SK-N-SH (cell line): ENCODE data around the gene RAB34. TPM values are rescaled to one million over a fixed set of nuclear protein-coding genes. Genes with fewer than 3 reads are reported as not detected.
"Not testable (repeated sequence)": the region's sequence is repeated elsewhere in the genome, so short reads cannot be mapped to it uniquely, and the experiment has no call there.

Experiments
- CTCF ChIA-PET: fragments of 300-600, 350-600 bp; formaldehyde crosslinking; extraction: SDS; loops from one replicate; lab custom pipeline; 2021; lab: Yijun Ruan, JAX
- POLR2A ChIA-PET: fragments of 350-600 bp; sonication (Branson Sonifier 250); formaldehyde crosslinking; extraction: SDS; loops from one replicate; lab custom pipeline; 2020; ENCODE audit warnings: antibody characterized with exemption, inconsistent platforms; lab: Yijun Ruan, JAX
- DNase-seq: peaks from one replicate; pipeline ENCODE4 v3.0.0; 2012
- H2AFZ ChIP-seq: fragments of 200-600 bp; sonication (generic); 2 replicates; pipeline ENCODE4 v1.8.1; 2016; ENCODE audit warnings: antibody characterized with exemption, mild to moderate bottlenecking, low read depth
- H3F3A ChIP-seq: fragments of 200-600 bp; sonication (generic); replicated peaks from 2 replicates; pipeline ENCODE3; 2016; ENCODE audit warnings: antibody characterized with exemption, mild to moderate bottlenecking; ENCODE audit not compliant: insufficient read depth
- H3K27ac ChIP-seq, 2 experiments: fragments of 200-500 bp in 1 of 2; fragments of 200-600 bp in 1 of 2; sonication (Bioruptor generic) in 1 of 2; sonication (generic), shearing (Covaris generic) in 1 of 2; 2 replicates each; pipeline versions ENCODE4 v1.5.1 to v1.6.1; 2014 to 2016; ENCODE audit warnings: low read depth in 2 of 2, inconsistent platforms in 1 of 2, low read length in 1 of 2, mild to moderate bottlenecking in 1 of 2, mixed read lengths in 1 of 2
- H3K27me3 ChIP-seq: fragments of 200-600 bp; sonication (generic), shearing (Covaris generic); 2 replicates; pipeline ENCODE4 v1.6.1; 2016; ENCODE audit warnings: mixed run types; ENCODE audit not compliant: insufficient read depth
- H3K36me3 ChIP-seq, 2 experiments: fragments of 200-500 bp in 1 of 2; fragments of 200-600 bp in 1 of 2; sonication (Bioruptor generic) in 1 of 2; sonication (generic) in 1 of 2; replicated peaks in 1 of 2; 2 replicates each; pipeline versions ENCODE3 to v1.5.1; 2014 to 2016; ENCODE audit warnings: low read length in 1 of 2, mild to moderate bottlenecking in 1 of 2; ENCODE audit not compliant: insufficient read depth in 2 of 2, control insufficient read depth in 1 of 2
- H3K4me1 ChIP-seq, 2 experiments: fragments of 200-500 bp in 1 of 2; fragments of 200-600 bp in 1 of 2; sonication (Bioruptor generic) in 1 of 2; sonication (generic), shearing (Covaris generic) in 1 of 2; 2 replicates each; pipeline versions ENCODE4 v1.5.1 to v1.6.1; 2014 to 2016; ENCODE audit warnings: low read depth in 1 of 2, low read length in 1 of 2, mixed run types in 1 of 2; ENCODE audit not compliant: insufficient read depth in 2 of 2, control insufficient read depth in 1 of 2
- H3K4me2 ChIP-seq: fragments of 200-600 bp; sonication (generic), shearing (Covaris generic); 2 replicates; pipeline ENCODE4 v1.6.1; 2017; ENCODE audit warnings: mixed run types
- H3K4me3 ChIP-seq, 2 experiments: fragments of 200-500 bp in 1 of 2; fragments of 200-600 bp in 1 of 2; sonication (Bioruptor generic) in 1 of 2; sonication (generic), shearing (Covaris generic) in 1 of 2; 2 replicates each; pipeline versions ENCODE4 v1.5.1 to v1.8.1; 2014 to 2016; ENCODE audit warnings: low read depth in 2 of 2, inconsistent platforms in 1 of 2, low read length in 1 of 2, mild to moderate bottlenecking in 1 of 2, mixed read lengths in 1 of 2, moderate library complexity in 1 of 2
- H3K79me2 ChIP-seq: fragments of 200-600 bp; sonication (generic); 2 replicates; pipeline ENCODE4 v1.8.1; 2017; ENCODE audit warnings: mild to moderate bottlenecking; ENCODE audit not compliant: insufficient read depth
- H3K9ac ChIP-seq: fragments of 200-600 bp; sonication (generic); 2 replicates; pipeline ENCODE4 v1.6.1; 2017; ENCODE audit warnings: mixed run types
- H3K9me2 ChIP-seq: fragments of 200-600 bp; sonication (generic); 2 replicates; pipeline ENCODE4 v1.6.1; 2017; ENCODE audit warnings: mixed run types
- H3K9me3 ChIP-seq: fragments of 200-600 bp; sonication (generic); 2 replicates; pipeline ENCODE4 v1.6.1; 2017; ENCODE audit warnings: mixed run types, mild to moderate bottlenecking, moderate library complexity
- H4K20me1 ChIP-seq: fragments of 200-600 bp; sonication (generic); 2 replicates; pipeline ENCODE4 v1.6.1; 2017; ENCODE audit warnings: mild to moderate bottlenecking, mixed run types; ENCODE audit not compliant: insufficient read depth
- SIN3A ChIP-seq: IDR thresholded peaks from 2 replicates; pipeline ENCODE4 v1.6.1; 2012; ENCODE audit warnings: low read depth, mild to moderate bottlenecking, low read length, moderate library complexity, borderline replicate concordance
- WGBS: methylation state at CpG from one replicate; pipeline ENCODE4 v1.1.6; 2017; ENCODE audit warnings: low lambda C conversion rate; 5-methylcytosine and 5-hydroxymethylcytosine counted together
- polyA plus RNA-seq, 3 experiments: library from polyadenylated mRNA; depleted of rRNA; stranded (reverse); fragments of >200 nt; gene quantifications; 2 replicates each; pipeline ENCODE4 v1.2.3, GENCODE V29; 2012
- TF ChIP-seq, protein P1 (sequence below): fragments of 150-350 bp; IDR thresholded peaks from 2 replicates; pipeline ENCODE4 v1.6.1; 2017; ENCODE audit warnings: antibody characterized with exemption, low read length, low read depth, borderline replicate concordance
- TF ChIP-seq, protein P2 (sequence below): fragments of 200-600 bp; sonication (generic); IDR thresholded peaks from 2 replicates; pipeline ENCODE4 v1.6.1; 2017; ENCODE audit warnings: antibody characterized with exemption, mild to moderate bottlenecking, moderate library complexity
- TF ChIP-seq, protein P3 (sequence below): fragments of 150-350 bp; IDR thresholded peaks from 2 replicates; pipeline ENCODE4 v1.6.1; 2016; ENCODE audit warnings: mild to moderate bottlenecking, low read depth, low read length

RAB34 gene
- polyA plus RNA-seq, 1 of the 3 experiments (the other 2 are of a cell fraction), result 0.18 TPM

DNA sequence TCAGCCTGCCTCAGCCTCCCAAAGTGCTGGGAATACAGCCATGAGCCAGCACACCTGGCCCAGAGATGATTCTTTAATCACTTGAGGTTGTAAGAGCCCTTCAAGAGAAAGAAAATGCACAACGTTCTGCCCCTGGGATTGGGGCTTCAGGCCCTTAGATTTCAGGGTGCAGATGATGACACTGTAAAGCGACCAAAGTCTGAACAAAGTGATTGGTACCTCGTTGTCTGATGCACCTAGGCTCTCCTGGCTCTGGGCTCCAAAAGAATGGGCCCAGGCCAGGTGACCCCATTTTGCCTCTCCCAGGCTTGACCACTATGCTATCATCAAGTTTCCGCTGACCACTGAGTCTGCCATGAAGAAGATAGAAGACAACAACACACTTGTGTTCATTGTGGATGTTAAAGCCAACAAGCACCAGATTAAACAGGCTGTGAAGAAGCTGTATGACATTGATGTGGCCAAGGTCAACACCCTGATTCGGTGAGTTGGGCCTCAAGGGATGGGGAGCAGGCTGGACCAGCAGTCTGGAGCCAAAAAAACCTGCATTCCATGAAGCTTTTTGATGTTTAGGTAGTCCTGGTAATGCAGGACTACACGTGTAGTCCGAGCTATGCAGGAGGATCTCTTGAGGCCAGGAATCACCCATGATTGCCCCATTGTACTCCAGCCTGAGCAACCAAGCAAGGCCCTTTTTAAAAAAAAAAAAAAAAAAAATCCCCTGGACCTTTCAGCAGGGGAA is 4.9 kb upstream of the RAB34 start (continued):
- TF ChIP-seq, protein P1, sequence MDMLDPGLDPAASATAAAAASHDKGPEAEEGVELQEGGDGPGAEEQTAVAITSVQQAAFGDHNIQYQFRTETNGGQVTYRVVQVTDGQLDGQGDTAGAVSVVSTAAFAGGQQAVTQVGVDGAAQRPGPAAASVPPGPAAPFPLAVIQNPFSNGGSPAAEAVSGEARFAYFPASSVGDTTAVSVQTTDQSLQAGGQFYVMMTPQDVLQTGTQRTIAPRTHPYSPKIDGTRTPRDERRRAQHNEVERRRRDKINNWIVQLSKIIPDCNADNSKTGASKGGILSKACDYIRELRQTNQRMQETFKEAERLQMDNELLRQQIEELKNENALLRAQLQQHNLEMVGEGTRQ, result no peak
- TF ChIP-seq SIN3A, result no peak
- TF ChIP-seq, all 33 proteins: peak for 0

DNA sequence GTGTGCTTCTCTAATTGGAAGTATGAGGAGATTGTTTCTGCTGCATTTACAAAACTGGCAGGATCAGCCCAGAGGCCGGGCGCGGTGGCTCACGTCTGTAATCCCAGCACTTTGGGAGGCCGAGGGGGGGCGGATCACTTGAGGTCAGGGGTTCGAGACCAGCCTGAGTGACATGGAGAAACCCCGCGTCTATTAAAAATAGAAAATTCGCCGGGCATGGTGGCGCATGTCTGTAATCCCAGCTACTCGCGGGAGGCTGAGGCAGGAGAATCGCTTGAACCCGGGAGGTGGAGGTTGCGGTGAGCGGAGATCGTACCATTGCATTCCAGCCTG is 3.3 kb upstream of the RAB34 start:
- H3F3A ChIP-seq, result peaks cover 63% of the 10 kb centered on the region
- H3K4me3 ChIP-seq, result peak overlapping the region; percentile 91 to 98
- peaks cover 36% of the 10 kb centered on the region for H3K79me2 ChIP-seq
- peaks cover 36% of the 10 kb centered on the region for H4K20me1 ChIP-seq
- ChIA-PET CTCF (interaction anchor here (0.9 to 11.1 kb wide), 5 partner anchors 10 to 77 kb away, joined by 3 to 612 read pairs (median 7); partner anchors contain the start of genes PROCA1 and TRAF4), POLR2A (interaction anchor here (0.6 to 3.8 kb wide), 3 partner anchors 10 to 59 kb away, joined by 3 to 46 read pairs (median 45); partner anchors contain the start of genes PROCA1, SDF2 and TRAF4)
- H3K4me1 ChIP-seq, result peaks cover 16 to 32% of the 10 kb centered on the region in 2 experiments
- DNase-seq, H3K9me2 ChIP-seq, H3K9me3 ChIP-seq, H2AFZ ChIP-seq, H3K27me3 ChIP-seq: not testable (repeated sequence)
- peaks cover 38 to 41% of the 10 kb centered on the region in 2 experiments for H3K36me3 ChIP-seq
- peak overlapping the region; percentile 2 to 86; a peak in 2 of 4 replicates for H3K27ac ChIP-seq
- WGBS, result 8% methylated on average over 18 of the region's 19 CpGs
- H3K9ac ChIP-seq, result peak overlapping the region; percentile 95
- H3K4me2 ChIP-seq, result peak overlapping the region; percentile 92

DNA sequence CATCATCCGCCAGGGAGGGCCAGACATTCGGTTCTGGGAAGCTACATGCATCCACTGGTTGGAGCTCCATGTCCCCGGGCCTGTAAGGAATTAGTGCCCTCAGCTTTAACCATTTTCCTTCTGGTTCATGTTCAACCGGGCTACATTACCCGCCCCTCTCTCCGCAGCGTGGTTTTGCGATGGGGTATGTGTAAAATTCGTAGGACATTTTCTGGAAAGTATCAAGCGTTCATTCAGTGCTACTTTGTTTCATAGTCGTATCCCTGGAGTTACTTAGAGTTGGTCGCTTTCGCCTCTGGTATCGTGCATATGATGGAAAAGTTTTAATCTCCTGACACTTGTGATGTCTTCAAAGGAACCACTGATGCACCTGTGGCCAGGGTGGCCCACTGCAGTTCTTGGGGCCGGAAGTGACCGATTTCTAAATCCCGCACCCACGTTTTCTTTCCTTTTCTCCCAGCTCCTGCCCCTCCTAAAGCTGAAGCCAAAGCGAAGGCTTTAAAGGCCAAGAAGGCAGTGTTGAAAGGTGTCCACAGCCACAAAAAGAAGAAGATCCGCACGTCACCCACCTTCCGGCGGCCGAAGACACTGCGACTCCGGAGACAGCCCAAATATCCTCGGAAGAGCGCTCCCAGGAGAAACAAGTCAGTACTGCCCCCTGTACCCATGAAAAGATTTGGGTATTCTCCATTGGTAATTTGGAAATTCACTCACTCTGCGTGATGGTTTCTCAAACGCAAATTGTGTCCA is 2.8 kb upstream of the RAB34 start:
- peaks cover 12 to 27% of the 10 kb centered on the region in 2 experiments for H3K4me1 ChIP-seq
- 2% methylated on average over 28 of the region's 30 CpGs for WGBS

More for the DNA sequence above, 2.8 kb upstream of the RAB34 start:
- Histone ChIP-seq H3K79me2 (peaks cover 36% of the 10 kb centered on the region), H3K9me3 (no peaks in the 10 kb centered on the region), H2AFZ (no peak overlapping the region), H3K9me2 (no peaks in the 10 kb centered on the region), H3K36me3 (peaks cover 38 to 41% of the 10 kb centered on the region in 2 experiments), H4K20me1 (peaks cover 36% of the 10 kb centered on the region), H3F3A (peaks cover 59% of the 10 kb centered on the region), H3K27ac (peak overlapping the region; percentile 86 to 93), H3K4me2 (peak overlapping the region; percentile 92), H3K4me3 (peak overlapping the region; percentile 91 to 98), H3K27me3 (no peaks in the 10 kb centered on the region), H3K9ac (peak overlapping the region; percentile 95)
- CTCF ChIA-PET, result interaction anchor here (1.0 to 11.1 kb wide), 8 partner anchors 10 to 281 kb away, joined by 3 to 612 read pairs (median 4); partner anchors contain the start of genes PROCA1 and TRAF4
- POLR2A ChIA-PET, result interaction anchor here (0.6 to 3.8 kb wide), 9 partner anchors 8 to 720 kb away, joined by 3 to 46 read pairs (median 9); partner anchors contain the start of genes NEK8, PHF12, PROCA1 and SDF2
- TF ChIP-seq, protein P2, sequence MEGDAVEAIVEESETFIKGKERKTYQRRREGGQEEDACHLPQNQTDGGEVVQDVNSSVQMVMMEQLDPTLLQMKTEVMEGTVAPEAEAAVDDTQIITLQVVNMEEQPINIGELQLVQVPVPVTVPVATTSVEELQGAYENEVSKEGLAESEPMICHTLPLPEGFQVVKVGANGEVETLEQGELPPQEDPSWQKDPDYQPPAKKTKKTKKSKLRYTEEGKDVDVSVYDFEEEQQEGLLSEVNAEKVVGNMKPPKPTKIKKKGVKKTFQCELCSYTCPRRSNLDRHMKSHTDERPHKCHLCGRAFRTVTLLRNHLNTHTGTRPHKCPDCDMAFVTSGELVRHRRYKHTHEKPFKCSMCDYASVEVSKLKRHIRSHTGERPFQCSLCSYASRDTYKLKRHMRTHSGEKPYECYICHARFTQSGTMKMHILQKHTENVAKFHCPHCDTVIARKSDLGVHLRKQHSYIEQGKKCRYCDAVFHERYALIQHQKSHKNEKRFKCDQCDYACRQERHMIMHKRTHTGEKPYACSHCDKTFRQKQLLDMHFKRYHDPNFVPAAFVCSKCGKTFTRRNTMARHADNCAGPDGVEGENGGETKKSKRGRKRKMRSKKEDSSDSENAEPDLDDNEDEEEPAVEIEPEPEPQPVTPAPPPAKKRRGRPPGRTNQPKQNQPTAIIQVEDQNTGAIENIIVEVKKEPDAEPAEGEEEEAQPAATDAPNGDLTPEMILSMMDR, result peak; percentile 33
- TF ChIP-seq, protein P3, sequence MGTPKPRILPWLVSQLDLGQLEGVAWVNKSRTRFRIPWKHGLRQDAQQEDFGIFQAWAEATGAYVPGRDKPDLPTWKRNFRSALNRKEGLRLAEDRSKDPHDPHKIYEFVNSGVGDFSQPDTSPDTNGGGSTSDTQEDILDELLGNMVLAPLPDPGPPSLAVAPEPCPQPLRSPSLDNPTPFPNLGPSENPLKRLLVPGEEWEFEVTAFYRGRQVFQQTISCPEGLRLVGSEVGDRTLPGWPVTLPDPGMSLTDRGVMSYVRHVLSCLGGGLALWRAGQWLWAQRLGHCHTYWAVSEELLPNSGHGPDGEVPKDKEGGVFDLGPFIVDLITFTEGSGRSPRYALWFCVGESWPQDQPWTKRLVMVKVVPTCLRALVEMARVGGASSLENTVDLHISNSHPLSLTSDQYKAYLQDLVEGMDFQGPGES, result no peak
- DNase-seq, result no peak
